Measurements from ENCODE around the gene PDE6B.
"Not testable (repeated sequence)": the region's sequence is repeated elsewhere in the genome, so short reads cannot be mapped to it uniquely, and the experiment has no call there.

PDE6B gene

DNA sequence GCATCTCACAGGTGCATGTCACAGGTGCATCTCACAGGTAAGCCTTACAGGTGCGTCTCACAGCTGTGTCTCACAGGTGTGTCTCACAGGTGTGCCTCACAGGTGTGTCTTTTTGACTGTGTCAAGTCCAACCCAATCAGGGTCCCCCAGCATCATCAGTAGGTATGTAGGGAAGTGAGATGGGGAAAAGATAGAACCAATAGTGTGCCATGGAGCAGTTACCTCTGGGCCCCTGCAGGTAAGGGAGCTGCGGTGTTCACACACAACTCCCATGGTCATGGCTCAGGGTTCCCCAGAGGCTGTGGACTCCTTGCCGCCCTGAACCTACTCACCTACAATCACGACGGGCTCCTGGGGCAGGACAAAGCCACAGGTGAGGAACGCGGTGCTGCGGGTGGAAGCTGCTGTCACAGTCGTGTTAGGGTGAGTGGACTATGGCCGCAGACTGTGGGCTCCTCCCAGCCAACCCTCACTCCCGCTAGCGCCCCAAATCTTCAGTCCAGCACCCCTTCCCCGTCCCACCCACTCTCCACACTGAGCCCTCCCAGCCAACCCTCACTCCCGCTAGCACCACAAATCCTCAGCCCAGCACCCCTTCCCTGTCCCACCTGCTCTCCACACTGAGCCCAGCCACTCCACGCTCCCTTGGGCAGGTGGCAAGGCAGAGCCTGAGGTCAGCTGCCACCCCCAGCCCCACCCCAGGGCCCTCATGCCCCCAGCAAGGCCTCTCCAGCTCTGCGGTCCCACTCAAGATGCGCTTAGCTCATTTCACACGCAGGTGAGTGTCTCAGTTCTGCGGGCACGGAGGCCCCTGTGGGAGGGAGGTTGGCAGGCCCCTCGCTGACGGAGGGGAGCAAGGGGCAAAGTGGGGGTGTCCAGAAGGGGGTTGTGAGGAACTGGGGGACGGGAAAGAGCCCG is 2.1 kb upstream of the PDE6B start:
- DNase-seq: no peak

DNA sequence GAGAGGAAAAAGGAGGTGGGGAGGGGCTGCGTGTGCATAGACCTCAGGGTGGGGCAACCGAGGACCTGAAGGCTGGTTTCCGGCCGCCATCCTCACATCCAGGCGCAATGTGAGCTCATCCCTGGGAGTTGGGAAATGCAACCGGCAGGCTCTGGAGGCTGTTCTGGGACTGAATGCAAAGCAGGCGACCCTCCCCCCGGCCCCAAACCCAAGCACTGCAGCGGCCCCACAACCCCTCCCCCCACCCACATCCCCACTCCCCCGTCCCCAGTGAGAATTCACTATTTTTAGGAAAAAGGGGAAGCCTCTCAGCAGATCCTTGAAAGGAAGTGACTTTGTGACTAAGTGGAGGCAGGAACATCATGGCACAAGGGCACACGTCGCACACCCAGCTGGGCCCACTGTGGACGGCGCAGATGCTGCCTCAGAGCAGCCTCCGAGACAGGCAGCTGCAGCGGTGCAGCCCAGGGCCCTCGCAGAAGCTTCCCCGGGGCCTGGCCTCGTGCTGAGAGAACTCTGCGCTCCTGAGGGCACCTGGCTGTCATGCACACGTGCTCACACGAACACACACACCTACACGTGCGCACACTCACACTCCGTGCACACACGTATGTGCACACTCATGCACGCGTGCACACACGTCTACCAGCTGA is 1.3 kb upstream of the PDE6B start:
- no peak for DNase-seq

- no peak for DNase-seq
Measured at GRCh38 chr4:625631-626161, 323 bp downstream of the PDE6B start.

- no peak for DNase-seq
Measured at GRCh38 chr4:626201-627091, 1.1 kb downstream of the PDE6B start.

DNA sequence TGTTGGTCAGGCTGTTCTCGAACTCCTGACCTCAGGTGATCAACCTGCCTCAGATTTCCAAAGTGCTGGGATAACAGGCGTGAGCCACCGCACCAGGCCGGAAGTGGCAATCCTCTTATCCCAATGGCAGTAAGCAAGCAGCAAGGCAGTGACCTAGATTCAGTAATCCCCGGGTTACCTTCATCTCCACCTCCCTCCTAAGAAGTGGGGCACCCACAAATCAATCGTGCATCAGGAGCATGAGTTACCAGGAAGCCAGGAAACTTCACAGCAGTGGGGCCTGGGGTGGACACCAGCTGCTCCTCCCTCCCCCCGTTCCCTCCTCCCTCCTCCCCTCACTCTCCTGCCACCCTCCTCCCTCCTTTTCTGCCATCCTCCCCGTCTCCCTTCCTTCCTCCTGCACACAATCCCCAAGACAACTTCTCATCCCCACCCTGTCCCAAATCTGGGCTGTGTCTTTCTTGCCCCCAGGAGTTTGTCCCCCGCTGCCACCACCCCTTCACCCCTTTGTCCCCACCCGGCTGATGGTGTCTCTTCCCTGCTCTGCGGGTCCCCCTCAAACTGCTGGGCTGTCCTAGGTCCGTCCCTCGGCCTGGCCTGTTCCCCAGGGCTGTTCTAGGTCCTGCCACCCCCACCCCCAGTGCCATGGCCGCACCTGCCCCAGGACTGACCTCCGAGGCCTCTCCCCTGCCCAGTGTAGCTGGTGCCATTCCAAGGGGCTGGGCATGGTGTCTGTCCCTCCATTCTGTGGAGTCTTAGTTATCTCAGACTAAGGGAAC is 2.2 kb downstream of the PDE6B start:
- DNase-seq: no peak

- no peak for DNase-seq
Measured at GRCh38 chr4:628311-628741, 3.0 kb downstream of the PDE6B start.

GRCh38 chr4:628821-629635 is 3.7 kb downstream of the PDE6B start:
- DNase-seq: no peak

DNA sequence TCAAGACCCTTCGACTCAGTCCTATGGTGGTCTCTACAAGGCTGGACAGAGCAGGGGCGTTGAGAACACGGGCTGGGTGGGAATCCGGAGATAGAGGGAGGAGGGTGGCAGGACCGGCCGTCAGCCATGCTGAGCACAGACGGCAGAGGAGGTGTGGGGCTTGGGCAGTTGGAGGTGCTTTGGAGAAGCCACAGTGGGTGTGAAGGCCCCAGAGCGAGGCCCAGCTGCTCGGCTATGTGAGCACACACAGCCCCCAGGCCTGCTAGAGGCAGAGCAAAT is 4.2 kb downstream of the PDE6B start:
- DNase-seq: no peak

DNA sequence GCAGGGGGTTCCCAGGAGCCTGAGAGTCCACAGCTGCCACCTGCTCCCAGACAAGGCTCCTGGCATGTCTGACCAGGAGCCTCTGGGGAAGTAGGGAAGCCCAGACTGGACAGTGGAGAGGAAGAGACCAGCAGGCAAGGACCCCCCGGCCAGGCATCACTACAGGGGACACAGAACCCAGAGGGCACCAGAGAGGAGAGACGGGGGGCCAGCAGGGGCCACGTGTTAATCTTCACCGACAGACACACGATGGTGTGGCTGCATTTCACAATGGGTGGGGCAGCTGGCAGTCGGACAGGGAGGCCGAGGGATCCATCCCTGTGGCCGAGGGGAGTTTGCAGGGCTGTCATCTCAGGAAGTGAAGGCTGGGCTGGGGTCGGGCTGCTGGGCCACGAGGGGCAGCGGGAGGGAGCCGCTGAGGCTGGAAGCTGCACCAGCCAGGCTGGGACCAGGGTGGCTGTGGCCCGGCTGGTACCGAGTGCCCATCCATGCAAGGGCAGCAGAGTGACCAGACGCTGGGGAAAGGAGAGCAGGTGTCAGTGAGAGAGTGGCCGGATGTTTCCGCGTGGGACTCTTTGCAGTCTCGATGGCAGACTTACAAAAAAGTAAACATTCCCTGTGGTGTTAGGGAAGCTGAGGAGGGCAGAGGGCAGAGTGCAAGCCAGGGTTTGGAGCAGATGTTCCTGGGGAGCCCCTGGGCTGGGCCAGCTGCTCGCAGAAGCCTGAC is 4.7 kb downstream of the PDE6B start:
- no peak for DNase-seq

GRCh38 chr4:630656-631055 is 5.3 kb downstream of the PDE6B start:
- no peak for DNase-seq

DNA sequence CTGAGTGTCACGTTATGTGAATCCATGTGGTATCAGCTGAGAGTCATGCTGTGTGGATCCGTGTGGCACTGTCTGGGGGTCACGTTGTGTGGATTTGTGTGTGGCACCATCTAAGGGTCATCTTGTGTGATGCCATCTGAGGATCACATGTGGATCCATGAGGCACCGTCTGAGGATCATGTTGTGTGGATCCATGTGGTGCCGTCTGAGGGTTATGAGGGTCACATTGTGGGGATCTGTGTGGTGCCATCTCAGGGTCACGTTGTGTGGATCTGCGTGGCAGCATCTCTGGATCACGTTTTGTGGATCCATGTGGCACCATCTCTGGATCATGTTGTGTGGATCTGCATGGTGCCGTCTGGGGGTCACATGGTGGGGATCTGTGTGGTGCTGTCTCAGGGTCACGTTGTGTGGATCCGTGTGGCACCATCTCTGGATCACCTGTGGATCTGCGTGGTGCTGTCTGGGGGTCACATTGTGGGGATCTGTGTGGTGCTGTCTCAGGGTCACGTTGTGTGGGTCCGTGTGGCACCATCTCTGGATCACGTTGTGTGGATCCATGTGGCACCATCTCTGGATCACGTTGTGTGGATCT is 6.9 kb downstream of the PDE6B start:
- DNase-seq: no peak

GRCh38 chr4:632926-633325 is 7.6 kb downstream of the PDE6B start:
- DNase-seq: no peak

DNA sequence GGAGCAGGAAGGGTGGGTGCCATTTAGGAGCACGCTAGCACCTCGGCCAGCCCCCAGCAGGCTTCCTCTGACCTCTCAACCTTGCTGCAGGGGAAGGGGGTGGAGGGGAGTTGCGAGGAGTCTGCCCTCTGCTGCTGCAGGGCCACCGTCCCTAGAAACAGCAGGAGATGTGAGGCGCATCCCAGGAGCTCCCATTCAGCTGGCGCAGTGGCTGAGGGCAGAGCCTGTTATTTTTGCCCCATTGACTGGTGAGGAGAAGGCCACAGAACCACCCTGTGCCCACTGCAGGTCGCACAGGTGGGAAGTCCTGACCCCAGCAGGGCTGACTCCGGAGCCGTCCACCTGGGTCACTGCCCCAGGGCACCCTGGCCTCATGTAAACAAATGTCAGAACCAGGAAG is 8.0 kb downstream of the PDE6B start:
- no peak for DNase-seq

GRCh38 chr4:633976-634598 is 8.7 kb downstream of the PDE6B start:
- no peak for DNase-seq

- no peak for DNase-seq
Measured at GRCh38 chr4:634599-634985, 9.2 kb downstream of the PDE6B start.

- DNase-seq: not testable (repeated sequence)
Measured at GRCh38 chr4:635066-635835, 9.9 kb downstream of the PDE6B start.

DNA sequence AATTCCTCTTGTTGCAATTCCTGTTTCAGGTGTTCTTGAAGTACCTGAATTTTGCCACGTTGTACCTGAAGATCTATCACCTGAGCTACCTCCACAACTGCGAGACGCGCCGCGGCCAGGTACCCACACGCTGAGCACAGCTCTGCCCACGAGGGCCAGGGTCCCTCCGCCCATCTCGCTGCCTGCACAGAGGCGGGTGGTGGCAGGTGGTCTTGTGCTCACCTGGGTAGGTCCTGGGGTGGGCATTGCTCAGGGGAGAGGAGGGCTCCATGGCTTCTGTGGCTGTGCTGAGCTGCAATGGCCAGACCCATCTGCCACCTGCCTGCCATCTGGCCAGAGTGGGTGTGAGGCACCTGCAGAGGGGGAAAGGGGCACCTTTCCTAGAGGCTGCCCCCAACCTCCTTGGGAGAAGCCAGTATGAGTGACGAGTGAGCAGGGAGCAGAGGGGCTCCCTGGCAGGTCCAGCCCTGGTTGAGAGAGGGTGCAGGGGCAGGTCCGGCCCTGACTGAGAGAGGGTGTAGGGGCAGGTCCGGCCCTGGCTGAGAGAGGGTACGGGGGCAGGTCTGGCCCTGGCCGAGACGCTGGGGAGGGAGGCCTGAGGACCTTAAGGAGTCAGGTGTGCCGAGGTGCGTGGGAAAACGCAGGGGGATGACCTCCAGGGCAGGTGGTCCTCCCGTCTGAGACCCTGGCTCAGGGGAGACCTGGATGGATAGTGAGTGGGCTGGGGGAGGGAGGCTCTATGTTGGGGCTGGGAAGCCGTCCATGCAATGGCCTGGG is 10.7 kb downstream of the PDE6B start:
- DNase-seq: no peak

DNA sequence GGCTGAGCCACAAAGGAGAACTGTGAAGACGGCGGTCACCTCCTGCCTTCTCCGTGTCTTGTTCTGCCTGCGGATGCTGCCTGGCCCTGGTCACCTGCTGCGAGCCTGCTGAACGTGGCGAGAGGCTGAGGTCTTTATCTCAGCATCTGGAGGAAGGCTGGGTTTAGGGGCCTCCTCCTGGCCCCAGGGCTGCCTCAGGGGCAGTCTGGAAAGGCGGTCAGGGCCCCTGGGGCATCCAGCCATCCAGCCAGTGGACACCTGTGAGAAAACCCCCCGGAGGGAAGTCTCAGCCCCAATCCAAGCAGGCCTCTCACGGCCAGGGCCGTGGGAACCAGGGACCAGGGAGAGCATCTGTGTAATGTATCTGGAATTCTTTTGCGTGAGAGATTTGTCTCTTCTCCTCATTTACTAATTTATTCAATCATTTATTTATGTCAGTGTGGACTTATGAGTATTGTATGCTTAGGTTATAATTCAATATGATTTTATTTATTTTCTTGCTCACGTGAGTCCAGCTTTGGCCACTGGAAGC is 11.3 kb downstream of the PDE6B start:
- no peak for DNase-seq

Measured in stimulated activated CD4-positive, alpha-beta T cell treated with anti-CD3 and anti-CD28 coated beads, Interleukin-12 subunit alpha, Interleukin-12 subunit beta, amount 100 ng/mL, for 4 hours (primary cell).